SK-N-SH treated with all-trans-retinoic acid at 6 μM for 48 hours (cell line): ENCODE results near the gene NTN3.

Experiments used
- CSRNP3 ChIP-seq: fragments of 250-450 bp; sonication (Bioruptor Pico); IDR thresholded peaks from 2 replicates; pipeline ENCODE4 v1.5.1; 2021; ENCODE audit warnings: mild to moderate bottlenecking, moderate library complexity
- PATZ1 ChIP-seq: fragments of 250-450 bp; sonication (Bioruptor Pico); IDR thresholded peaks from 2 replicates; pipeline ENCODE4 v1.8.0; 2020; ENCODE audit warnings: mild to moderate bottlenecking, moderate library complexity, borderline replicate concordance
- RARB ChIP-seq: fragments of 250-450 bp; sonication (Bioruptor Pico); IDR thresholded peaks from 2 replicates; pipeline ENCODE4 v1.8.0; 2021; ENCODE audit warnings: mild to moderate bottlenecking, moderate library complexity
- TSHZ2 ChIP-seq: fragments of 250-450 bp; sonication (Bioruptor Pico); IDR thresholded peaks from 2 replicates; pipeline ENCODE4 v1.5.0; 2020; ENCODE audit warnings: mild to moderate bottlenecking, moderate library complexity
- ZFP3 ChIP-seq: fragments of 250-450 bp; sonication (Bioruptor Pico); IDR thresholded peaks from 2 replicates; pipeline ENCODE4 v1.5.0; 2020; ENCODE audit warnings: mild to moderate bottlenecking, moderate library complexity
- ZFP30 ChIP-seq: fragments of 450-650 bp; formaldehyde crosslinking; IDR thresholded peaks from 2 replicates; pipeline ENCODE4 v1.5.0; 2022; ENCODE audit warnings: mild to moderate bottlenecking, moderate library complexity
- ZNF70 ChIP-seq: fragments of 450-650 bp; formaldehyde crosslinking; IDR thresholded peaks from 2 replicates; pipeline ENCODE4 v1.5.0; 2020; ENCODE audit warnings: mild to moderate bottlenecking, moderate library complexity

GRCh38 chr16:2476741-2477140, 5.6 kb downstream of the NTN3 start:
- no peak for TF ChIP-seq RARB
- no peak for TF ChIP-seq PATZ1 (CRISPR knock-in tag)
- TF ChIP-seq CSRNP3 (CRISPR knock-in tag) = no peak
- TF ChIP-seq ZFP30 (CRISPR knock-in tag) = no peak
- TF ChIP-seq TSHZ2 (CRISPR knock-in tag) = no peak
- no peak for TF ChIP-seq ZNF70 (CRISPR knock-in tag)
- TF ChIP-seq ZFP3 (CRISPR knock-in tag) = no peak
